ENCODE measurements around the gene STIP1. TPM values are rescaled to one million over a fixed set of nuclear protein-coding genes. Genes with fewer than 3 reads are reported as not detected.

Gene STIP1
- total RNA-seq, 1 experiment from 2014 or later = 557 TPM

- Histone ChIP-seq H3K27me3 (ENCODE audit: low read length) (no peaks in the 10 kb centered on the region), H3K4me1 (ENCODE audit: insufficient read depth, low read length) (no peaks in the 10 kb centered on the region), H4K20me1 (ENCODE audit: low read length) (no peaks in the 10 kb centered on the region), H3K4me3 (ENCODE audit: low read length) (peak overlapping the region; percentile 36; the same call in 1 of the 2 replicates), H3K9me3 (ENCODE audit: low read length) (no peaks in the 10 kb centered on the region), H3K27ac (ENCODE audit: low read length) (no peak overlapping the region), H3K79me2 (ENCODE audit: low read length) (no peaks in the 10 kb centered on the region), H3K36me3 (ENCODE audit: low read depth, low read length) (no peaks in the 10 kb centered on the region), H3K9ac (ENCODE audit: low read length) (no peak overlapping the region), H3F3A (ENCODE audit: low read length, unreplicated experiment) (no peaks in the 10 kb centered on the region), H3K9me2 (replicated peaks; ENCODE audit: low read length) (no peaks in the 10 kb centered on the region), H3K4me2 (ENCODE audit: low read length) (peak overlapping the region; percentile 66), H2AFZ (ENCODE audit: low read length) (peak overlapping the region; percentile 60; the same call in 1 of the 2 replicates)
- BruUV-seq (replicated peaks) = no TSS peak
- no peak for TF ChIP-seq EZH2 (IDR thresholded peaks at IDR 0.05; ENCODE audit: low read length, unreplicated experiment)
- no peak for TF ChIP-seq EZH2phosphoT487 (IDR thresholded peaks at IDR 0.05; ENCODE audit: borderline replicate concordance, low read length)
- peak; percentile 99 for TF ChIP-seq CTCF (conservative IDR thresholded peaks at IDR 0.05; ENCODE audit: low read depth, low read length)
- CTCF ChIA-PET = interaction anchor here (0.6 to 0.8 kb wide), 2 partner anchors 153 to 321 kb away, joined by 4 to 5 read pairs; no protein-coding TSS in a partner anchor
- DNase-seq (peak; percentile 76), ATAC-seq (peak; percentile 96)
- POLR2A ChIA-PET (ENCODE audit: unreplicated experiment) = no interaction called here
- intact Hi-C loops (cut with micrococcal nuclease) = loop anchor here (2.0 to 5.0 kb wide), 2 partner anchors 152 to 316 kb away; partner anchors contain the start of gene MARK2
Observed at GRCh38 chr11:64152841-64153691, 32.9 kb upstream of the STIP1 start.

DNA sequence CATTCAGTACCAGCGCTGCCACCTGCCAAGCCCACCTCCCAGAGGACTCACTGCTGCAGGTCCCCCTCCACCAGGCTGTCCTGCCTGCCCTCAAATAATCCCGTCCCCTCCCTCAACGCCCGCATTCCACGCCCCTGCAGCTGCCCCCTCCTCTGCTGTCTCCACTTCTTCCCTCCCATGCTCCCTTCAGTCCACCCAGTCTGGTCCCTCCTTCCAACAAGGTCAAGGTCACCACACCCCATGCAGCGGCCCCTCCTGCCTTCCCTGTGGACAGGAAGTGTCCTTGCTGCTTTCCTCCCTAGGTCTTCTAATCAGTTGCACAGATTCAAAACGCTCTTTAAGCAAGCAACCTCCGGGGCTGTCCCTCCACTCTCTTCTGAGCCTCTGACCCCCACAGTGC lies 32.2 kb upstream of the STIP1 start:
- no peak for ATAC-seq
- no peak for TF ChIP-seq EZH2 (IDR thresholded peaks at IDR 0.05; ENCODE audit: low read length, unreplicated experiment)
- no peak for TF ChIP-seq CTCF (conservative IDR thresholded peaks at IDR 0.05; ENCODE audit: low read depth, low read length)
- no peak for TF ChIP-seq EZH2phosphoT487 (IDR thresholded peaks at IDR 0.05; ENCODE audit: borderline replicate concordance, low read length)
- no peak overlapping the region for H3K4me2 ChIP-seq (ENCODE audit: low read length)
- no peak overlapping the region for H3K9ac ChIP-seq (ENCODE audit: low read length)
- no peaks in the 10 kb centered on the region for H4K20me1 ChIP-seq (ENCODE audit: low read length)
- H3K9me3 ChIP-seq (ENCODE audit: low read length) = no peaks in the 10 kb centered on the region
- no peaks in the 10 kb centered on the region for H3K4me1 ChIP-seq (ENCODE audit: insufficient read depth, low read length)
- DNase-seq = no peak
- H3F3A ChIP-seq (ENCODE audit: low read length, unreplicated experiment) = no peaks in the 10 kb centered on the region
- ChIA-PET POLR2A (ENCODE audit: unreplicated experiment) (no interaction called here), CTCF (no interaction called here)
- no peak overlapping the region for H2AFZ ChIP-seq (ENCODE audit: low read length)
- H3K9me2 ChIP-seq (replicated peaks; ENCODE audit: low read length) = no peaks in the 10 kb centered on the region
- BruUV-seq (replicated peaks) = no TSS peak
- intact Hi-C loops (cut with micrococcal nuclease) = loop anchor here (2.0 to 5.0 kb wide), 2 partner anchors 153 to 317 kb away; partner anchors contain the start of gene MARK2
- H3K27me3 ChIP-seq (ENCODE audit: low read length) = no peaks in the 10 kb centered on the region
- no peak overlapping the region for H3K27ac ChIP-seq (ENCODE audit: low read length)
- no peak overlapping the region for H3K4me3 ChIP-seq (ENCODE audit: low read length)
- no peaks in the 10 kb centered on the region for H3K36me3 ChIP-seq (ENCODE audit: low read depth, low read length)
- peaks cover 5% of the 10 kb centered on the region; the same call in 1 of the 2 replicates for H3K79me2 ChIP-seq (ENCODE audit: low read length)
